22Rv1 (cell line): ENCODE data around the gene UNC93A.
"Not testable (repeated sequence)": the region's sequence is repeated elsewhere in the genome, so short reads cannot be mapped to it uniquely, and the experiment has no call there.

Source experiments
- H3K27ac ChIP-seq: fragments of 450-650 bp; 2 replicates; pipeline ENCODE4 v1.5.1; 2017
- CTCF ChIP-seq: fragments of 450-650 bp; IDR thresholded peaks from 2 replicates; pipeline ENCODE4 v1.5.1; 2017; ENCODE audit warnings: mild to moderate bottlenecking
- ZFX ChIP-seq: fragments of 450-650 bp; IDR thresholded peaks from 2 replicates; pipeline ENCODE4 v1.6.1; 2017; ENCODE audit warnings: antibody characterized with exemption, borderline replicate concordance

UNC93A gene

GRCh38 chr6:167252271-167252670, 38.8 kb upstream of the UNC93A start:
- TF ChIP-seq ZFX (no peak), CTCF (no peak)
- no peak overlapping the region for H3K27ac ChIP-seq

GRCh38 chr6:167255918-167256553, 35.1 kb upstream of the UNC93A start:
- TF ChIP-seq ZFX = no peak
- TF ChIP-seq CTCF = peak; percentile 43
- H3K27ac ChIP-seq = no peak overlapping the region

- H3K27ac ChIP-seq = no peak overlapping the region
- TF ChIP-seq CTCF (no peak), ZFX (no peak)
These were observed 32.5 kb upstream of the UNC93A start for GRCh38 chr6:167258646-167259045.

- H3K27ac ChIP-seq = not testable (repeated sequence)
These were observed 24.9 kb upstream of the UNC93A start for GRCh38 chr6:167266057-167266829.

GRCh38 chr6:167266830-167267555, 24.1 kb upstream of the UNC93A start:
- H3K27ac ChIP-seq = no peak overlapping the region
- TF ChIP-seq ZFX = no peak
- TF ChIP-seq CTCF = no peak

- H3K27ac ChIP-seq = not testable (repeated sequence)
These were observed 23.6 kb upstream of the UNC93A start for GRCh38 chr6:167267556-167267898.

GRCh38 chr6:167267921-167268401, 23.2 kb upstream of the UNC93A start:
- no peak overlapping the region for H3K27ac ChIP-seq
- no peak for TF ChIP-seq ZFX
- TF ChIP-seq CTCF = no peak

GRCh38 chr6:167268683-167269280, 22.3 kb upstream of the UNC93A start:
- no peak overlapping the region for H3K27ac ChIP-seq
- TF ChIP-seq CTCF (no peak), ZFX (no peak)
